GM23338 (cell line): ENCODE data around the gene HAL. TPM values are rescaled to one million over a fixed set of nuclear protein-coding genes. Genes with fewer than 3 reads are reported as not detected.

Experiments
- ATAC-seq: fragments of 200-7000 bp; cut with Tn5 transposase; 3 replicates; pipeline ENCODE4 v1.9.1; 2020
- DNase-seq: peaks from one replicate; pipeline ENCODE4 v3.0.0-alpha.2; 2015; ENCODE audit warnings: low spot score
- H2AFZ ChIP-seq: fragments of 200-600 bp; sonication (generic); 2 replicates; pipeline ENCODE4 v1.8.0; 2016; ENCODE audit warnings: antibody characterized with exemption, mild to moderate bottlenecking, moderate library complexity
- H3F3A ChIP-seq: fragments of 200-600 bp; sonication (generic); replicated peaks from 2 replicates; pipeline ENCODE4 v1.8.0; 2017; ENCODE audit warnings: antibody characterized with exemption, mixed run types, low read depth
- H3K27ac ChIP-seq: fragments of 200-600 bp; sonication (generic); 2 replicates; pipeline ENCODE4 v1.6.1; 2016; ENCODE audit warnings: low read depth
- H3K27me3 ChIP-seq: fragments of 200-600 bp; sonication (generic); 2 replicates; pipeline ENCODE4 v1.8.0; 2016; ENCODE audit warnings: mild to moderate bottlenecking, mixed run types, moderate library complexity; ENCODE audit not compliant: insufficient read depth
- H3K36me3 ChIP-seq: fragments of 200-600 bp; sonication (generic); 2 replicates; pipeline ENCODE4 v1.8.0; 2016; ENCODE audit warnings: mild to moderate bottlenecking; ENCODE audit not compliant: insufficient read depth
- H3K4me1 ChIP-seq: fragments of 200-600 bp; sonication (generic); 2 replicates; pipeline ENCODE4 v1.8.0; 2016; ENCODE audit warnings: mild to moderate bottlenecking, moderate library complexity; ENCODE audit not compliant: insufficient read depth
- H3K4me2 ChIP-seq: fragments of 200-600 bp; sonication (generic); 2 replicates; pipeline ENCODE4 v1.7.1; 2017; ENCODE audit warnings: mixed run types
- H3K4me3 ChIP-seq: fragments of 200-600 bp; sonication (generic); 2 replicates; pipeline ENCODE4 v1.6.1; 2016; ENCODE audit warnings: mixed run types
- H3K79me2 ChIP-seq: fragments of 200-600 bp; sonication (generic); replicated peaks from 2 replicates; pipeline ENCODE4 v1.8.0; 2017; ENCODE audit warnings: mild to moderate bottlenecking; ENCODE audit not compliant: insufficient read depth
- H3K9me2 ChIP-seq: fragments of 200-600 bp; sonication (generic); 2 replicates; pipeline ENCODE4 v1.8.0; 2017; ENCODE audit not compliant: insufficient read depth
- H4K20me1 ChIP-seq: fragments of 200-600 bp; sonication (generic); replicated peaks from 2 replicates; pipeline ENCODE4 v1.8.0; 2017; ENCODE audit warnings: mild to moderate bottlenecking; ENCODE audit not compliant: insufficient read depth
- H3K27ac Mint-ChIP-seq: 2 replicates; pipeline ENCODE4 v1.8.0; 2020; ENCODE audit warnings: inconsistent platforms, mild to moderate bottlenecking, moderate library complexity, mixed read lengths
- H3K27me3 Mint-ChIP-seq: 3 replicates; pipeline ENCODE4 v1.8.0; 2022; ENCODE audit warnings: low read depth, mild to moderate bottlenecking, moderate library complexity, mixed read lengths, inconsistent platforms; ENCODE audit not compliant: insufficient read depth, poor library complexity
- H3K36me3 Mint-ChIP-seq: 3 replicates; pipeline ENCODE4 v1.8.0; 2021; ENCODE audit warnings: low read depth, mild to moderate bottlenecking, inconsistent platforms, moderate library complexity, mixed read lengths
- H3K4me1 Mint-ChIP-seq: 3 replicates; pipeline ENCODE4 v1.8.0; 2020; ENCODE audit warnings: mild to moderate bottlenecking, inconsistent platforms, mixed read lengths
- H3K4me3 Mint-ChIP-seq: 3 replicates; pipeline ENCODE4 v1.8.0; 2021; ENCODE audit warnings: moderate library complexity, mild to moderate bottlenecking, inconsistent platforms, mixed read lengths
- H3K9me3 Mint-ChIP-seq: 3 replicates; pipeline ENCODE4 v1.8.0; 2020; ENCODE audit warnings: moderate library complexity, mild to moderate bottlenecking, inconsistent platforms, mixed read lengths
- JUNB ChIP-seq: IDR thresholded peaks from one replicate; pipeline ENCODE4 v1.6.1; 2016; ENCODE audit warnings: antibody characterized with exemption; ENCODE audit not compliant: unreplicated experiment
- POLR2AphosphoS5 ChIP-seq: IDR thresholded peaks from 2 replicates; pipeline ENCODE4 v1.6.1; 2016; ENCODE audit warnings: antibody characterized with exemption, low read depth
- STAT1 ChIP-seq: IDR thresholded peaks from one replicate; pipeline ENCODE4 v1.6.1; 2016; ENCODE audit warnings: antibody characterized with exemption; ENCODE audit not compliant: unreplicated experiment
- polyA plus RNA-seq: library from polyadenylated mRNA; unstranded; fragments of >200 nt; fragmentation: Nextera tagmentation; extraction: Ambion mirVana; gene quantifications from 2 replicates; pipeline ENCODE4 v1.2.1, GENCODE V29; 2016
- total RNA-seq: library from RNA; depleted of rRNA; stranded (reverse); fragments of >200 nt; shearing (Covaris generic); gene quantifications from 2 replicates; pipeline ENCODE4 v1.2.3, GENCODE V29; 2014
- TF ChIP-seq, protein P1 (sequence below): IDR thresholded peaks from 2 replicates; pipeline ENCODE4 v1.6.1; 2016; ENCODE audit warnings: antibody characterized with exemption
- TF ChIP-seq, protein P2 (sequence below): IDR thresholded peaks from one replicate; pipeline ENCODE4 v1.6.1; 2018; ENCODE audit warnings: antibody characterized with exemption; ENCODE audit not compliant: unreplicated experiment
- TF ChIP-seq, protein P3 (sequence below), 2 experiments: fragments of 200-600 bp in 1 of 2; sonication (generic) in 1 of 2; conservative IDR thresholded peaks; 2 replicates each; pipeline versions ENCODE4 v1.5.1 to v1.6.1; 2016 to 2017; ENCODE audit warnings: antibody characterized with exemption in 2 of 2, low read depth in 2 of 2, mild to moderate bottlenecking in 2 of 2, moderate library complexity in 1 of 2
- TF ChIP-seq, protein P4 (sequence below): fragments of 250-450 bp; sonication (Bioruptor Pico); IDR thresholded peaks from 2 replicates; pipeline ENCODE4 v1.5.0; 2020; ENCODE audit warnings: mild to moderate bottlenecking, moderate library complexity

Gene HAL
- total and polyA plus RNA-seq, 2 experiments from 2014 or later = 0.17 to 0.24 TPM

DNA sequence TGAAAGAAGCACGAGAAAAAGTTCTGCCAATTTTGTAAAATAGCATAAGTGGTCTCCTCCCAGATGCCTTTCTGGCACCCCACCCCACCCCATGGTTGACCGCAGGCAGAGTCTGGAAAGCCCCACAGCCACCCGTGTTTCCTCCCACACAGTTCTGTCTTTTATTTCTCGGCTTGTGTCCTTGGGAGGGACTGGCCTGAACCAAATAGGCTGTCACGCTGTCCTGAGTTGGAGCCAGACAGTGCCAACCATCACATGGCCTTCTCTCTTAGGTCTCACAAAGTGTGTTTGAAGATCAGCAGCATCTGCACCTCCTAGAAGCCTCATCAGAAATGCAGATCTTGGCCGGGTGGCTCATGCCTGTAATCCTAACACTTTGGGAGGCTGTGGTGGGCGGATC lies 49.4 kb upstream of the HAL start:
- peaks cover 2% of the 10 kb centered on the region for H3K27me3 Mint-ChIP-seq
- H3F3A ChIP-seq = no peaks in the 10 kb centered on the region
- H3K4me1 Mint-ChIP-seq = peaks cover 5% of the 10 kb centered on the region; the same call in 2 of the 3 replicates
- H4K20me1 ChIP-seq = no peaks in the 10 kb centered on the region
- no peaks in the 10 kb centered on the region for H3K79me2 ChIP-seq
- no peak overlapping the region for H3K27ac ChIP-seq
- no peaks in the 10 kb centered on the region for H3K27me3 ChIP-seq
- H3K4me1 ChIP-seq = no peaks in the 10 kb centered on the region
- H3K4me3 ChIP-seq = no peak overlapping the region
- H3K9me2 ChIP-seq = no peaks in the 10 kb centered on the region
- no peaks in the 10 kb centered on the region for H3K36me3 ChIP-seq
- TF ChIP-seq STAT1 (no peak), POLR2AphosphoS5 (no peak), JUNB (no peak)
- TF ChIP-seq, protein P1, sequence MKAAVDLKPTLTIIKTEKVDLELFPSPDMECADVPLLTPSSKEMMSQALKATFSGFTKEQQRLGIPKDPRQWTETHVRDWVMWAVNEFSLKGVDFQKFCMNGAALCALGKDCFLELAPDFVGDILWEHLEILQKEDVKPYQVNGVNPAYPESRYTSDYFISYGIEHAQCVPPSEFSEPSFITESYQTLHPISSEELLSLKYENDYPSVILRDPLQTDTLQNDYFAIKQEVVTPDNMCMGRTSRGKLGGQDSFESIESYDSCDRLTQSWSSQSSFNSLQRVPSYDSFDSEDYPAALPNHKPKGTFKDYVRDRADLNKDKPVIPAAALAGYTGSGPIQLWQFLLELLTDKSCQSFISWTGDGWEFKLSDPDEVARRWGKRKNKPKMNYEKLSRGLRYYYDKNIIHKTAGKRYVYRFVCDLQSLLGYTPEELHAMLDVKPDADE = no peak
- TF ChIP-seq, protein P2, sequence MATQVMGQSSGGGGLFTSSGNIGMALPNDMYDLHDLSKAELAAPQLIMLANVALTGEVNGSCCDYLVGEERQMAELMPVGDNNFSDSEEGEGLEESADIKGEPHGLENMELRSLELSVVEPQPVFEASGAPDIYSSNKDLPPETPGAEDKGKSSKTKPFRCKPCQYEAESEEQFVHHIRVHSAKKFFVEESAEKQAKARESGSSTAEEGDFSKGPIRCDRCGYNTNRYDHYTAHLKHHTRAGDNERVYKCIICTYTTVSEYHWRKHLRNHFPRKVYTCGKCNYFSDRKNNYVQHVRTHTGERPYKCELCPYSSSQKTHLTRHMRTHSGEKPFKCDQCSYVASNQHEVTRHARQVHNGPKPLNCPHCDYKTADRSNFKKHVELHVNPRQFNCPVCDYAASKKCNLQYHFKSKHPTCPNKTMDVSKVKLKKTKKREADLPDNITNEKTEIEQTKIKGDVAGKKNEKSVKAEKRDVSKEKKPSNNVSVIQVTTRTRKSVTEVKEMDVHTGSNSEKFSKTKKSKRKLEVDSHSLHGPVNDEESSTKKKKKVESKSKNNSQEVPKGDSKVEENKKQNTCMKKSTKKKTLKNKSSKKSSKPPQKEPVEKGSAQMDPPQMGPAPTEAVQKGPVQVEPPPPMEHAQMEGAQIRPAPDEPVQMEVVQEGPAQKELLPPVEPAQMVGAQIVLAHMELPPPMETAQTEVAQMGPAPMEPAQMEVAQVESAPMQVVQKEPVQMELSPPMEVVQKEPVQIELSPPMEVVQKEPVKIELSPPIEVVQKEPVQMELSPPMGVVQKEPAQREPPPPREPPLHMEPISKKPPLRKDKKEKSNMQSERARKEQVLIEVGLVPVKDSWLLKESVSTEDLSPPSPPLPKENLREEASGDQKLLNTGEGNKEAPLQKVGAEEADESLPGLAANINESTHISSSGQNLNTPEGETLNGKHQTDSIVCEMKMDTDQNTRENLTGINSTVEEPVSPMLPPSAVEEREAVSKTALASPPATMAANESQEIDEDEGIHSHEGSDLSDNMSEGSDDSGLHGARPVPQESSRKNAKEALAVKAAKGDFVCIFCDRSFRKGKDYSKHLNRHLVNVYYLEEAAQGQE = no peak
- TF ChIP-seq, protein P3, sequence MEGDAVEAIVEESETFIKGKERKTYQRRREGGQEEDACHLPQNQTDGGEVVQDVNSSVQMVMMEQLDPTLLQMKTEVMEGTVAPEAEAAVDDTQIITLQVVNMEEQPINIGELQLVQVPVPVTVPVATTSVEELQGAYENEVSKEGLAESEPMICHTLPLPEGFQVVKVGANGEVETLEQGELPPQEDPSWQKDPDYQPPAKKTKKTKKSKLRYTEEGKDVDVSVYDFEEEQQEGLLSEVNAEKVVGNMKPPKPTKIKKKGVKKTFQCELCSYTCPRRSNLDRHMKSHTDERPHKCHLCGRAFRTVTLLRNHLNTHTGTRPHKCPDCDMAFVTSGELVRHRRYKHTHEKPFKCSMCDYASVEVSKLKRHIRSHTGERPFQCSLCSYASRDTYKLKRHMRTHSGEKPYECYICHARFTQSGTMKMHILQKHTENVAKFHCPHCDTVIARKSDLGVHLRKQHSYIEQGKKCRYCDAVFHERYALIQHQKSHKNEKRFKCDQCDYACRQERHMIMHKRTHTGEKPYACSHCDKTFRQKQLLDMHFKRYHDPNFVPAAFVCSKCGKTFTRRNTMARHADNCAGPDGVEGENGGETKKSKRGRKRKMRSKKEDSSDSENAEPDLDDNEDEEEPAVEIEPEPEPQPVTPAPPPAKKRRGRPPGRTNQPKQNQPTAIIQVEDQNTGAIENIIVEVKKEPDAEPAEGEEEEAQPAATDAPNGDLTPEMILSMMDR (conservative IDR thresholded peaks at IDR 0.05; ENCODE audit: low read depth in 2 of 2) = no peak
- TF ChIP-seq, protein P4, sequence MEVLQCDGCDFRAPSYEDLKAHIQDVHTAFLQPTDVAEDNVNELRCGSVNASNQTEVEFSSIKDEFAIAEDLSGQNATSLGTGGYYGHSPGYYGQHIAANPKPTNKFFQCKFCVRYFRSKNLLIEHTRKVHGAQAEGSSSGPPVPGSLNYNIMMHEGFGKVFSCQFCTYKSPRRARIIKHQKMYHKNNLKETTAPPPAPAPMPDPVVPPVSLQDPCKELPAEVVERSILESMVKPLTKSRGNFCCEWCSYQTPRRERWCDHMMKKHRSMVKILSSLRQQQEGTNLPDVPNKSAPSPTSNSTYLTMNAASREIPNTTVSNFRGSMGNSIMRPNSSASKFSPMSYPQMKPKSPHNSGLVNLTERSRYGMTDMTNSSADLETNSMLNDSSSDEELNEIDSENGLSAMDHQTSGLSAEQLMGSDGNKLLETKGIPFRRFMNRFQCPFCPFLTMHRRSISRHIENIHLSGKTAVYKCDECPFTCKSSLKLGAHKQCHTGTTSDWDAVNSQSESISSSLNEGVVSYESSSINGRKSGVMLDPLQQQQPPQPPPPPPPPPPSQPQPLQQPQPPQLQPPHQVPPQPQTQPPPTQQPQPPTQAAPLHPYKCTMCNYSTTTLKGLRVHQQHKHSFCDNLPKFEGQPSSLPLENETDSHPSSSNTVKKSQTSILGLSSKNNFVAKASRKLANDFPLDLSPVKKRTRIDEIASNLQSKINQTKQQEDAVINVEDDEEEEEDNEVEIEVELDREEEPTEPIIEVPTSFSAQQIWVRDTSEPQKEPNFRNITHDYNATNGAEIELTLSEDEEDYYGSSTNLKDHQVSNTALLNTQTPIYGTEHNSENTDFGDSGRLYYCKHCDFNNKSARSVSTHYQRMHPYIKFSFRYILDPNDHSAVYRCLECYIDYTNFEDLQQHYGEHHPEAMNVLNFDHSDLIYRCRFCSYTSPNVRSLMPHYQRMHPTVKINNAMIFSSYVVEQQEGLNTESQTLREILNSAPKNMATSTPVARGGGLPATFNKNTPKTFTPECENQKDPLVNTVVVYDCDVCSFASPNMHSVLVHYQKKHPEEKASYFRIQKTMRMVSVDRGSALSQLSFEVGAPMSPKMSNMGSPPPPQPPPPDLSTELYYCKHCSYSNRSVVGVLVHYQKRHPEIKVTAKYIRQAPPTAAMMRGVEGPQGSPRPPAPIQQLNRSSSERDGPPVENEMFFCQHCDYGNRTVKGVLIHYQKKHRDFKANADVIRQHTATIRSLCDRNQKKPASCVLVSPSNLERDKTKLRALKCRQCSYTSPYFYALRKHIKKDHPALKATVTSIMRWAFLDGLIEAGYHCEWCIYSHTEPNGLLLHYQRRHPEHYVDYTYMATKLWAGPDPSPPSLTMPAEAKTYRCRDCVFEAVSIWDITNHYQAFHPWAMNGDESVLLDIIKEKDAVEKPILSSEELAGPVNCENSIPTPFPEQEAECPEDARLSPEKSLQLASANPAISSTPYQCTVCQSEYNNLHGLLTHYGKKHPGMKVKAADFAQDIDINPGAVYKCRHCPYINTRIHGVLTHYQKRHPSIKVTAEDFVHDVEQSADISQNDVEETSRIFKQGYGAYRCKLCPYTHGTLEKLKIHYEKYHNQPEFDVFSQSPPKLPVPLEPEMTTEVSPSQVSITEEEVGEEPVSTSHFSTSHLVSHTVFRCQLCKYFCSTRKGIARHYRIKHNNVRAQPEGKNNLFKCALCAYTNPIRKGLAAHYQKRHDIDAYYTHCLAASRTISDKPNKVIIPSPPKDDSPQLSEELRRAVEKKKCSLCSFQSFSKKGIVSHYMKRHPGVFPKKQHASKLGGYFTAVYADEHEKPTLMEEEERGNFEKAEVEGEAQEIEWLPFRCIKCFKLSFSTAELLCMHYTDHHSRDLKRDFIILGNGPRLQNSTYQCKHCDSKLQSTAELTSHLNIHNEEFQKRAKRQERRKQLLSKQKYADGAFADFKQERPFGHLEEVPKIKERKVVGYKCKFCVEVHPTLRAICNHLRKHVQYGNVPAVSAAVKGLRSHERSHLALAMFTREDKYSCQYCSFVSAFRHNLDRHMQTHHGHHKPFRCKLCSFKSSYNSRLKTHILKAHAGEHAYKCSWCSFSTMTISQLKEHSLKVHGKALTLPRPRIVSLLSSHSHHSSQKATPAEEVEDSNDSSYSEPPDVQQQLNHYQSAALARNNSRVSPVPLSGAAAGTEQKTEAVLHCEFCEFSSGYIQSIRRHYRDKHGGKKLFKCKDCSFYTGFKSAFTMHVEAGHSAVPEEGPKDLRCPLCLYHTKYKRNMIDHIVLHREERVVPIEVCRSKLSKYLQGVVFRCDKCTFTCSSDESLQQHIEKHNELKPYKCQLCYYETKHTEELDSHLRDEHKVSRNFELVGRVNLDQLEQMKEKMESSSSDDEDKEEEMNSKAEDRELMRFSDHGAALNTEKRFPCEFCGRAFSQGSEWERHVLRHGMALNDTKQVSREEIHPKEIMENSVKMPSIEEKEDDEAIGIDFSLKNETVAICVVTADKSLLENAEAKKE = no peak
- no peaks in the 10 kb centered on the region for H3K36me3 Mint-ChIP-seq
- DNase-seq (no peak), ATAC-seq (no peak)
- no peak overlapping the region for H3K27ac Mint-ChIP-seq
- no peak overlapping the region for H2AFZ ChIP-seq
- no peak overlapping the region for H3K4me2 ChIP-seq
- H3K9me3 Mint-ChIP-seq = no peaks in the 10 kb centered on the region; the same call in 2 of the 3 replicates
- H3K4me3 Mint-ChIP-seq = no peak overlapping the region
